ENCODE measurements around the gene LTBR.

Gene LTBR

DNA sequence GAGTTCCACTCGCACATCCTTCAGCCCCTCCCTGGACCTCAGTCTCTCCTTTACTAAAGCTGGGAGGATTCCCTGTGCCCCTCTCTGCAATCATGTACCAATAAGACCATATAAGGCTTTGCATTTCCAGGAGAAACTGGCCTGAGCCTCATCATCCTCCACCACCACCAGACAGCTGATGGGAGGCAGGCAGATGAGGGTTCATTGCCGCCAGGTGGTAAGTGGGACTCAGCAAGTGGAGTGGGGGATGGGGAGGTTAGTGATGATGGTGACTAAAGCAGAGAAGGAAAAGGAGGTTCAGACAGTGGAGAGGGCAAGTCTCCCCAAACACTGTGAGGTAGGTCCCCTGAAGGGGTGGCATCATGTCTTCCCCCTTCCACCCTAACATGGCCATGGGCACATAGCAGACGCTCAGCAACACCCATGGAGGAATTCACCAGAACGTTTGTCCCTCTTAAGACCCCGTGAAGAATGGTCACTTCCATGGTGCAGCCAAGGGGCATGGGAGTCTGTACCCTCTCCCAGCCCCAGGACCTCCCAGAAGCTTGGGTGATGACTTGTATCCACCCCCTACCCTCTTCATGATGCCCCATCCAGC is 37.6 kb upstream of the LTBR start:
- H3K27ac ChIP-seq: no peak overlapping the region
- no peak for DNase-seq (ENCODE audit: low read depth, low spot score)

DNA sequence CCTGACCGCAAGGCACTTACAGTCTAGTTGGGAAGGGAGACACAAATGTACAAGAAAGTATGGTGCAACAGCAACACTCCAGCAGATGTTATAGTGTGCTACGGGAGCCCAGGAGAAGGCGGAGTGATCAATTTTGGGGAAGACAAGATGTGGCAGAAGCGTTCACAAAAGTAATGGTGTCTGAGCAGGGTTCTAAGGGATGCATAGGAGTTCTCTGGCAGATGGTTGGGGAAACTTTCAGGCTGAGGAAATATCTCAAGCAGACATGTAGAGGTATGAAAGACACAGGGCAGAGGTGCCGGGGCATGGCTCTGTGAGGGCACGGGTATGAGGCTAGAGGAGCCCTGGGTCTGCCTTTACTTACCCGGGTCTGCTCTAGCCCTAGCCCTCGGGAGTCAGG is 37.0 kb upstream of the LTBR start:
- DNase-seq (ENCODE audit: low read depth, low spot score): no peak
- H3K27ac ChIP-seq: no peak overlapping the region

DNA sequence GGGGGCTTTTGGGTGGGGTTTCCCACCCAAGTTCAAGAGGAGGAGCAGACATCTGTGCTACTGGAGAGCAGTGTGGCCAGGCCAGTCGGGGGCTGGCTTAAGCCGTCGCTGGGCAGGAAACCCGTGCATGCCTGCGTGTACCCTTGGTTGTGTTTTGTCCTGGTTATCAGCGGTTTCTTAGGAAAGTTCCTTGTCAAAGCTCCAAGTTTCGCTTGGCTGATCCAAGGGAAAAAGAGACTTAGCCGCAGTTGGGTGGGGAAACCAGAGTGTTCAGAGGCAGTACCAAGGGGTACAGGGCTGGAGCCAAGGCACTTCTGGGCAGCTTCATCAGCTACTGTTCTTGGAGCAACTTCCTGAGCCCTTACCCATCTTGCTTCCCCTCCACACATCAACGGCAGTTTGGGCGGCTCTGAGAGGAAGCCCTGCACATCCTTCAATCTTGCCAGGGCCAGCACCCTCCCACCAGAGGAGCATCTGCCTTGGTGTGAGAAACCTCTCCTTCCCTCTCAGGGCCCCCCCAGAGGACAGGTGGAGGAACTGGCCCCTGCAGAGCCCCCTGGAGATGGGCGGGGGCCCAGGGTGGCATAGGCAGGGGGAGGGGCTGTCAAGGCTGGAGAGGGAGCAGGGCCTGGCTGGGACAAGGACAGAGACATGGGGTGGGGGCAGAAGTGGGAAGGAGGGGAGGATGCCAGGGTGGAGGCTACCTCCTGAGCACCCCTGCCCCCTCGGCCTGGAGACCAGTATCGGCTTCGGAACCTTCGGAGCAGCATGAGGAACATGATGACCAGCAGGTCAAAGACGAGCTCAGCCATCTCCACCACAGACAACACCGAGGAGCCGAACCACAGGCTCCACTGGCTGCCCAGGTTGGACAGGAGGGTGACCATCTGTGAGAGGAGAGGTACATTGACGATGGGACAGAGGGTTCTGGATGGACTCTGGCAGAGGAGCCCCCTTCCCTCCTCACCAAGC is 36.3 kb upstream of the LTBR start:
- H3K27ac ChIP-seq: no peak overlapping the region
- DNase-seq (ENCODE audit: low read depth, low spot score): no peak

DNA sequence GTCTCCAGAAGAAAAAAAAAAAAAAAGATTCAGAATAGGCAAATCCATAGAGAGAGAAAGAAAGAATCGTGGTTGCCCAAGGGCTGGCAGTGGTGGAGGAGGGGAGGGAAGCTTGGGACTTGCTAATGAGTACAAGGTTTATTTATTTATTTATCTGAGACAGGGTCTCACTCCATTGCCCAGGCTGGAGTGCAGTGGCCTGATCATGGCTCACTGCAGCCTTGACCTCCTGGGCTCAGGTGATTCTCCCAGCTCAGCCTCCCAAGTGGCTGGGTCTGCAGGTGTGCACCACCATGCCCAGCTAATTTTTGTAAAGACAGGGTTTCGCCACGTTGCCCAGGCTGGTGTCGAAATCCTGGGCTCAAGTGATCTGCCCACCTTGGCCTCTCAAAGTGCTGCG is 32.3 kb upstream of the LTBR start:
- no peak overlapping the region for H3K27ac ChIP-seq
- no peak for DNase-seq (ENCODE audit: low read depth, low spot score)

DNA sequence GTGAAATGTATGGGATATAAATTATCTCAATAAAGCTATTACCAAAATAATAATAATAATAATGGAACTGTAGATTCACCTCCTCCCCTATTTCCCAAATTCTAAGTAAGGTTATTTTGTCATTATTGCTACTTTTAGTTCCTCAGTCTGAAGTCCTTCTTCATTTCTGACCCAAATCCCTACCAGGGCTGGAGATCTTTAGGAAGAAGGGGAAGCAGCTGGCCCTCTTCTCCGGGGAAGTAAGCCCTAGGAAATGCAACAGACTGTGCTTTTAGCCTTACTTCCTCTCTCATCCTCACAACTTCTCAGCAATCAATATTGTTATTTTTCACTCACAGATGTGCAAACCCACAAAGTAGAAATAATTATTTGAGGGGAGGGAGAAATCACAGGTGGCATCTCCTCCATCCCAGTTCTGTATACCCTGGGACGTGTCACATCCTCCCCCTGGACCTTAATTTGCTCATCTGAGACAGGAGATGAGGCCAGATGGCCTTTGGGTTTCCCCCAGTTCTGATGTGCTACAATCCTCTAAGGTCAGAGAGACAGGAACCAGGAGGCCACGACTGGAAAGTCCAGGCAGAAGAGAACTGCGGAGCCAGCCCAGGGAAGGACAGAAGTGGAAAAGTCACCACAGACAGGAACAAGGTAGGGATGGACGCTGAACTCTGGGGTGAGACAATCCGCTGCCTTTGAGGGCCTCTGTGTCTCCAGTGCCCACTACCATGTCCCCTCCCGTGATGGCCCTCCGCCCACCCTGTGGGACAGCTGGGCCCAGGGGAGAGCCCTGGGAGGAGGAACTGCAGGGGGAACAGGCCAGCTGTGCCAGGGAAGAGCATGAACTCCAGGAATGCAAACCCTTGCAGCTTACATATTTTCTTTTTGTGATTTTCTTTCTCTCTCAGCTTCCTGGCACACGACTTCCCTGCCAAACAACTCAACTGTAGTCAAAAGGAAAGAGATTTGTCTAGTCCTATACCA is 31.5 kb upstream of the LTBR start:
- no peak for DNase-seq (ENCODE audit: low read depth, low spot score)
- H3K27ac ChIP-seq: no peak overlapping the region

- no peak overlapping the region for H3K27ac ChIP-seq
- no peak for DNase-seq (ENCODE audit: low read depth, low spot score)
These were observed 29.2 kb upstream of the LTBR start for GRCh38 chr12:6354495-6355393.

DNA sequence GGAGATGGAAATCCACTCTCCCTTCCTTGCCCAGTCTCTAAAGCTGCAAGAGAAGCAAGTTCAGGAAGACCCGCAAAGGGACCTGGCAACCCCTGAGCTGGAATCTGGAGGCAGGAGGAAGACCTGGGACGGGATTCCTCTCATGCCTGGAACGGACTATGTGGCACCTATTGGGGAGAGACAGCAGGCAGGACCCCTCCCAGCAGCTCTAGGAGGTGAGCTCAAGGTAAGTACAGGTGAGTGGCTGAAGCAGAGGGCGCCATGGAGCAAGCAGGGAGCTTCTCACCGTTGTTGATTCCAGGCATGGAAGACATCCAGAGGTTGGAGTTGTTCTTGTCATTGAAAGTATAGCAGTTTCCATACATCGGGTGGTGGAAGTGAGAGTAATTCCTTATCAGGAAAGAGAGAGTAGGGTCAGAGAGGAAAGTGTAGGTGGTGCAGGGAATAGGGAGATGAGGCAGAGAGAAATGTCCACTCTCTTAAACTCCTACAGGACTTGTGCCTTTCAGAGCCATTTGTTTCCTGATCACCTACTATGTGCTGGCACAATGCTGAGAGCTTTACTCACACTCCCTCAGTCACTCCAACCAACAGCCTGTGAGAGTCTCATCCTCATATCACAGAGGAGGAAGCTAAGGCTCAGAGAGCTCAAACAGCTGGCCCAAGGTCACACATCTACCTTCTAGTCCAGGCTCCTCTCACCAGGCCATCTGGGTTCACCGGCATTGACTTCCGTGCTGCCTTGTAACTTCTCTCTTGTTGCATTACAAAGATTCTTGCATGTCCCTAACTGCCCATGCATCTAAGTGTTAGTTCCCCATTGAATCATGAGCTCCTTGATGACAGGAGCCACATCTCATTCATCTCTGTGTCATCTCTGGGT is 28.2 kb upstream of the LTBR start:
- no peak overlapping the region for H3K27ac ChIP-seq
- DNase-seq (ENCODE audit: low read depth, low spot score): no peak

DNA sequence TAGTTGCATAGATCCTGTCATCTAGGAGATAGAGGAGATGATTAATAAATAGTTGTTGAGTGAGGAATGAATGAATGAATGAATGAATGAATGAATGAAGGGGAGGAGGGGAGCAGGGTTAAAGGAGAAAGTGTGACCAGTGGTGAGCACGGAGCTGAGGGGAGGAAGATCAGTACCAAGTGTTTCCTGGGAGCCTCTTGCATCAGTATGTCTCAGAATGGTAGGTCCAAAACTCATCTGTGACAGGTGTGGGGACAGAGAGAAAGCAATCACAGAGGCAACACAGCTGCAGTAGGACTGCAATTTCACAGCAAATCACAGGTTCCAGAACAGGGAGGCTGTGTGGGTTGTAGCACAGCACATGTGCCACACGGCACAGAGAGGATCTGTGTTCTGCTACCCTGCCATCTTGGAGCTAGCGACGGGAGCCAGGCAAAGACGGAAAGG is 27.6 kb upstream of the LTBR start:
- no peak for DNase-seq (ENCODE audit: low read depth, low spot score)
- no peak overlapping the region for H3K27ac ChIP-seq

DNA sequence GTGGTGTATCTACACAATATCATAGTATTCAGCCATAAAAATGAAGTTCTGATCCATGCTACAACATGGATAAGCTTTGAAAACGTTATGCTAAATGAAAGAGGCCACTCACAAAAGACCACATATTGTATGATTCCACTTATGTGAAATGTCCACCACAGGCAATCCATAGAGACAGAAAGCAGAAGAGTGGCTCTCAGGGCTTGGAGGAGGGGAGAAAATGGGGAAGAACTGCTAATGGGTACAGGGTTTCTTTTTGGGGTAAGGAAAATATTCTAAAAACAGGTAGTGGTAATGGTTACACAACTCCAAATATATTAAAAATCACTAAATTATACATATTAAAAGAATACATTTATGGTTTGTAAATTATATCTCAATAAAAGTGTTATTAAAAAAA is 25.1 kb upstream of the LTBR start:
- DNase-seq (ENCODE audit: low read depth, low spot score): no peak

DNA sequence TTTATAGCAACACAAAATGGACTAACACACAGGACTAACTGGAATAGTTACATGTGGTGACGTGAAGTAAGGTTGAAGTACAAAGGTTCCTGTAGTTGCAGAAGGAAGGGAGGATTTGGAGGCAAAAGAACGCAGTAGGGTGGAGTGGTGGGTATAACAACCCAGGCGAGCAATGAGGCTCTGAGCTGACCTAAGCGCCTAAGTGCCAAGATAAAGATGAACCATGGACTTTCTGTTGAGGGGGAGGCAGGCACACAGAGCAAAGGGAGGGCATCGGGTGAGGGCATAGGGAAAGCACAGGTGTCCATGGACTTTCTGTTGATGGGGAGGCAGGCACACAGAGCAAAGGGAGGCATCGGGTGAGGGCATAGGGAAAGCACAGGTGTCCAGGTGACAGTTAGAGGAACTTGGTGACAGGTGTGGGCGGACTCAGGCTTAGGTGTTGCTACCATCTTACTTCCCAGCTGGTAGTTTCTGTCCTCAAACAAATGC is 23.8 kb upstream of the LTBR start:
- no peak for DNase-seq (ENCODE audit: low read depth, low spot score)
- H3K27ac ChIP-seq: no peak overlapping the region

More for the DNA sequence above, 25.1 kb upstream of the LTBR start:
- H3K27ac ChIP-seq: no peak overlapping the region

GRCh38 chr12:6360578-6361490 is 23.1 kb upstream of the LTBR start:
- no peak for DNase-seq (ENCODE audit: low read depth, low spot score)
- H3K27ac ChIP-seq: peak overlapping the region; percentile 47

GRCh38 chr12:6361834-6362233 is 22.1 kb upstream of the LTBR start:
- no peak for DNase-seq (ENCODE audit: low read depth, low spot score)
- H3K27ac ChIP-seq: peak overlapping the region; percentile 47

DNA sequence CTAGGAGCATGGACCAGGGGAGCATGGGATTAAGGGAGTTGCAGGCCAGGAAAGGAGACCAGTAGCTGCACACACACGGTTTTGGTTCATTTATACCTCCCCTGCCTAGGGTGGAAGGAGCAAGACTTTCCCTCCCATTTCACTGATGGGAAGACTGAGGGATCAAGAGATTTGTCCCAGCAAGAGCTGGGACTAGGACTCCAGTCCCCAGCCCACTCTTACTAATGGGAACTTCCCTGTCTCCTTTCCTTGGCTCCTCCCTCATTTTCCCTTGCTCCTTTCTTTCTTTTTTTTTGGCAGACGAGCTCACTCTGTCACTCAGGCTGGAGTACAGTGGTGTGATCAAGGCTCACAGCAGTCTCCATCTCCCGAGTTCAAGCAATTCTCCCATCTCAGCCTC is 21.6 kb upstream of the LTBR start:
- peak overlapping the region; percentile 47 for H3K27ac ChIP-seq
- DNase-seq (ENCODE audit: low read depth, low spot score): no peak

DNA sequence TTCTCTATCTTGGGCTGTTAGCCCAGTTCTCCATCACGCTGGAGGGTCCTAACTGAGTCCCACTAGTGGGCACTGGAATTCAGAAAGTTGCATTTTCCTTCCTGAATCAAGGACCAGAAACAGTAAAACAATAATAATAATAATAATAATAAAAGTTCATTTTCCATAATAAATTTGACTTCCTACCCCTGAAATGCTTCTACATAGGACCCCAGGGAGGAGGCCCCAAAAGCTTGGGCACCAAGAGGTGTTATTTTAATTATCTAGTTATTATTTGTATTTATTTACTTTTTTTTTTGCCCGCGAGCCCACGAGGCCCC is 21.0 kb upstream of the LTBR start:
- no peak for DNase-seq (ENCODE audit: low read depth, low spot score)
- peak overlapping the region; percentile 75 for H3K27ac ChIP-seq

DNA sequence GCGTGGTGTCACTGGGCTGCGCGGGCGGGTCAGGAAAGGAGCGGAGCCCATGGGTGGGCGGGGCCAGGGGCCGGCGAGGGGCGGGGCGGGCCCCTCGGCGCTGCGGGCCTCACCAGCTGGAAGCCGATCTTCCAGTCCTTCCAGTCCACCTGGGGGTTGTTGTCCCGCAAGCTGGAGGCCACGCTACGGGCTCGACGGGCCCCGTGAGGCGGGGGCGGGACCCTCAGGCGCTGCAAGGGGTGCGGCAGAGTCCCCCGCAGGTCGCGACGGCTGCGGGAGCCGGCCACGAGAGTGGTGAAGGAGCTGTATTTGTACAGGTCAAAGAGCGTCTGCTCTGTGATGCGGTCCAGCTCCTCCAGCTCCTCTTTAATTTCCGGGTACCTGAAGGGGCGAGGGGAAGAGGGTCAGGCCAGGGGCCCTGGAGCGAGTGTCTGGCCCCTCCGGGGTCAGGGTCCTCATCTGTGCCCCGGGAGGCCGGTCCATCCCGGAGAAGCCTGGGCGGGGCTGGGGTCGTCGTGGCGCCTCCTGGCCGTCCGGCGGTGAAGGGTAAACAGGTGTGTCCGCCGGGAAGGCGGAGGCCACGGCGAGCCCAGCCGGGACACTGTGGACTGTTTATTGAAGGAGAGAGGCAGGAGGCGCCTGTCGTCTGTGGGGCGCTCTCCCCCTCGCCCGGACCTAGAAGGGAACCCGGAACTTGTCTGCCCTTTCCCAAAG is 20.5 kb upstream of the LTBR start:
- H3K27ac ChIP-seq: peak overlapping the region; percentile 75
- DNase-seq (ENCODE audit: low read depth, low spot score): no peak

GRCh38 chr12:6364044-6364374 is 20.0 kb upstream of the LTBR start:
- H3K27ac ChIP-seq: peak overlapping the region; percentile 75
- DNase-seq (ENCODE audit: low read depth, low spot score): no peak

All from epithelial cell of prostate (primary cell).